Measurements from ENCODE around the gene SUGT1. TPM values are rescaled to one million over a fixed set of nuclear protein-coding genes. Genes with fewer than 3 reads are reported as not detected.

The SUGT1 gene
- total and polyA plus RNA-seq, 2 donors (not counting 3 experiments of a cell fraction or from before 2014, with no cell fraction given), result 21.7 to 78.8 TPM

DNA sequence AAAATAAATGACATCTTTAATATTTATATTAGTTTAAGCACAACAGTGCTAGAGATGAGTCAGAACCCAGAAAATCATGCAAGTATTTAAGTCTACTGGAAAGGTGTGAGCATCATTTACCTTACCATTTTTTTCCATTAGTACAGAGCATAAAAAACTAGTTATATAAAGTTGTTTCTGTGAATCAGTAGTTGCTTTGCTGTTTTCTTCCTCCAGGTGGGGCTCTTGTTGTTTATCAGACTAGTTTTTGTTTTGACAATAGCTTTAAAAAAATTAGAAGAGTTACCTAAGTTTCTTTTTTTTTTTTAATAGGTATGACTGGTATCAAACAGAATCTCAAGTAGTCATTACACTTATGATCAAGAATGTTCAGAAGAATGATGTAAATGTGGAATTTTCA lies 12.7 kb downstream of the SUGT1 start:
- H3K27me3 ChIP-seq (ENCODE audit: control insufficient read depth in 2 of 2, insufficient read depth in 2 of 2, low read length in 2 of 2), result no peaks in the 10 kb centered on the region
- peak; percentile 46 for DNase-seq (ENCODE audit: low read depth, low spot score)
- H2AFZ ChIP-seq (ENCODE audit: low read depth, low read length), result no peak overlapping the region
- no peaks in the 10 kb centered on the region for H3K4me1 ChIP-seq (ENCODE audit: control insufficient read depth, extremely low read depth, insufficient read depth, low read length)
- H3K79me2 ChIP-seq (ENCODE audit: control insufficient read depth, insufficient read depth, low read length), result peaks cover 14% of the 10 kb centered on the region
- H3K9me3 ChIP-seq (replicated peaks; ENCODE audit: control insufficient read depth, insufficient read depth, low read length), result no peaks in the 10 kb centered on the region
- no peak for FAIRE-seq
- H3K36me3 ChIP-seq (ENCODE audit: control insufficient read depth in 2 of 2, extremely low read depth in 1 of 2, insufficient read depth in 2 of 2, low read length in 2 of 2), result peaks cover 5 to 25% of the 10 kb centered on the region in 2 experiments
- H3K27ac ChIP-seq (ENCODE audit: insufficient read depth, low read depth, low read length), result no peak overlapping the region
- H3K4me3 ChIP-seq (replicated peaks in 1 of 3; ENCODE audit: insufficient read depth in 1 of 3, low read depth in 1 of 3, low read length in 3 of 3), result no peak overlapping the region
- CTCF ChIA-PET, result interaction anchor here (0.5 to 3.4 kb wide), 30 partner anchors 9 to 585 kb away, joined by 3 to 73 read pairs (median 6); partner anchors contain the start of genes HNRNPA1L2, PCDH8 and SUGT1
- H4K20me1 ChIP-seq (replicated peaks; ENCODE audit: control insufficient read depth, extremely low read depth, insufficient read depth, low read length), result no peaks in the 10 kb centered on the region
- intact Hi-C loops (cut with micrococcal nuclease), result loop anchor here (1.0 to 2.0 kb wide), 4 partner anchors 74 to 303 kb away; partner anchors contain the start of gene CNMD
- POLR2A ChIA-PET, result interaction anchor here (0.6 kb wide), 1 partner anchor 13 kb away, joined by 3 read pairs; the partner anchor contains the start of gene SUGT1
- no peak overlapping the region for H3K4me2 ChIP-seq (ENCODE audit: insufficient read depth, low read length)
- no peak overlapping the region for H3K9ac ChIP-seq (replicated peaks; ENCODE audit: extremely low read depth, insufficient read depth, low read length)
- dilution Hi-C loops (cut with MboI; ENCODE audit: extremely low pct_ligation_motif_present, low sequenced_read_pairs), result no loop called here
- TF ChIP-seq, protein P1, sequence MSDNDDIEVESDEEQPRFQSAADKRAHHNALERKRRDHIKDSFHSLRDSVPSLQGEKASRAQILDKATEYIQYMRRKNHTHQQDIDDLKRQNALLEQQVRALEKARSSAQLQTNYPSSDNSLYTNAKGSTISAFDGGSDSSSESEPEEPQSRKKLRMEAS (IDR thresholded peaks at IDR 0.05; ENCODE audit: insufficient read depth, insufficient read length), result no peak
- TF ChIP-seq MYC (IDR thresholded peaks at IDR 0.05; ENCODE audit: low read depth, low read length), result no peak
- TF ChIP-seq, protein P2, sequence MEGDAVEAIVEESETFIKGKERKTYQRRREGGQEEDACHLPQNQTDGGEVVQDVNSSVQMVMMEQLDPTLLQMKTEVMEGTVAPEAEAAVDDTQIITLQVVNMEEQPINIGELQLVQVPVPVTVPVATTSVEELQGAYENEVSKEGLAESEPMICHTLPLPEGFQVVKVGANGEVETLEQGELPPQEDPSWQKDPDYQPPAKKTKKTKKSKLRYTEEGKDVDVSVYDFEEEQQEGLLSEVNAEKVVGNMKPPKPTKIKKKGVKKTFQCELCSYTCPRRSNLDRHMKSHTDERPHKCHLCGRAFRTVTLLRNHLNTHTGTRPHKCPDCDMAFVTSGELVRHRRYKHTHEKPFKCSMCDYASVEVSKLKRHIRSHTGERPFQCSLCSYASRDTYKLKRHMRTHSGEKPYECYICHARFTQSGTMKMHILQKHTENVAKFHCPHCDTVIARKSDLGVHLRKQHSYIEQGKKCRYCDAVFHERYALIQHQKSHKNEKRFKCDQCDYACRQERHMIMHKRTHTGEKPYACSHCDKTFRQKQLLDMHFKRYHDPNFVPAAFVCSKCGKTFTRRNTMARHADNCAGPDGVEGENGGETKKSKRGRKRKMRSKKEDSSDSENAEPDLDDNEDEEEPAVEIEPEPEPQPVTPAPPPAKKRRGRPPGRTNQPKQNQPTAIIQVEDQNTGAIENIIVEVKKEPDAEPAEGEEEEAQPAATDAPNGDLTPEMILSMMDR (IDR thresholded peaks at IDR 0.05; ENCODE audit: extremely low read depth in 1 of 2, insufficient read depth in 1 of 2, low read depth in 1 of 2, low read length in 2 of 2), result peak in 1 of 2 donors; percentile 34
- no TSS peak for BruUV-seq (replicated peaks)
- H3K9me1 ChIP-seq (replicated peaks; ENCODE audit: control insufficient read depth, extremely low read depth, insufficient read depth, low read length), result no peaks in the 10 kb centered on the region

- no peak for TF ChIP-seq GATA2 (IDR thresholded peaks at IDR 0.05; ENCODE audit: insufficient read depth, insufficient read length, low read depth, low read length)
- TF ChIP-seq, protein P2 (IDR thresholded peaks at IDR 0.05; ENCODE audit: extremely low read depth in 1 of 2, insufficient read depth in 1 of 2, low read depth in 1 of 2, low read length in 2 of 2), result no peak
- TF ChIP-seq, protein P1 (IDR thresholded peaks at IDR 0.05; ENCODE audit: insufficient read depth, insufficient read length), result no peak
- no peak for TF ChIP-seq POLR2A (IDR thresholded peaks at IDR 0.05; ENCODE audit: low read depth, low read length)
- TF ChIP-seq JUN (IDR thresholded peaks at IDR 0.05; ENCODE audit: borderline replicate concordance, insufficient read depth, insufficient read length, low read depth), result no peak
- no peak for TF ChIP-seq MYC (IDR thresholded peaks at IDR 0.05; ENCODE audit: low read depth, low read length)
- TF ChIP-seq EZH2 (IDR thresholded peaks at IDR 0.05; ENCODE audit: borderline replicate concordance, low read depth, low read length, severe bottlenecking), result no peak
- no peak for TF ChIP-seq POLR2AphosphoS5 (IDR thresholded peaks at IDR 0.05; ENCODE audit: insufficient read depth, low read depth, low read length)
- TF ChIP-seq FOS (IDR thresholded peaks at IDR 0.05; ENCODE audit: borderline replicate concordance, insufficient read depth, low read length), result no peak
- Histone ChIP-seq H3K27me3 (ENCODE audit: control insufficient read depth in 2 of 2, insufficient read depth in 2 of 2, low read length in 2 of 2) (no peaks in the 10 kb centered on the region), H2AFZ (ENCODE audit: low read depth, low read length) (no peak overlapping the region), H3K9me3 (replicated peaks; ENCODE audit: control insufficient read depth, insufficient read depth, low read length) (no peaks in the 10 kb centered on the region), H3K36me3 (ENCODE audit: control insufficient read depth in 2 of 2, extremely low read depth in 1 of 2, insufficient read depth in 2 of 2, low read length in 2 of 2) (peaks cover 0 to 12% of the 10 kb centered on the region in 2 experiments), H3K4me2 (ENCODE audit: insufficient read depth, low read length) (no peak overlapping the region), H3K4me3 (replicated peaks in 1 of 3; ENCODE audit: insufficient read depth in 1 of 3, low read depth in 1 of 3, low read length in 3 of 3) (no peak overlapping the region), H3K27ac (ENCODE audit: insufficient read depth, low read depth, low read length) (no peak overlapping the region), H4K20me1 (replicated peaks; ENCODE audit: control insufficient read depth, extremely low read depth, insufficient read depth, low read length) (no peaks in the 10 kb centered on the region), H3K4me1 (ENCODE audit: control insufficient read depth, extremely low read depth, insufficient read depth, low read length) (no peaks in the 10 kb centered on the region), H3K9me1 (replicated peaks; ENCODE audit: control insufficient read depth, extremely low read depth, insufficient read depth, low read length) (no peaks in the 10 kb centered on the region), H3K9ac (replicated peaks; ENCODE audit: extremely low read depth, insufficient read depth, low read length) (no peak overlapping the region), H3K79me2 (ENCODE audit: control insufficient read depth, insufficient read depth, low read length) (peaks cover 33% of the 10 kb centered on the region)
- dilution Hi-C loops (cut with MboI; ENCODE audit: extremely low pct_ligation_motif_present, low sequenced_read_pairs) (no loop called here), intact Hi-C loops (cut with micrococcal nuclease) (no loop called here)
- no peak for FAIRE-seq
- no peak for DNase-seq (ENCODE audit: low read depth, low spot score)
- POLR2A ChIA-PET, result no interaction called here
- CTCF ChIA-PET, result interaction anchor here (1.2 to 1.3 kb wide), 2 partner anchors 11 to 16 kb away, joined by 3 to 4 read pairs; no protein-coding TSS in a partner anchor
- no TSS peak for BruUV-seq (replicated peaks)
These were observed 17.0 kb downstream of the SUGT1 start for GRCh38 chr13:52669677-52670076.

Data from endothelial cell of umbilical vein (primary cell).